HepG2 (cell line): ENCODE data around the gene ZNF17. TPM values are rescaled to one million over a fixed set of nuclear protein-coding genes. Genes with fewer than 3 reads are reported as not detected.

Experiments
- ATAC-seq: fragments of 200-7000 bp; cut with Tn5 transposase; 3 replicates; pipeline ENCODE4 v1.9.1; 2020; ENCODE audit warnings: mild to moderate bottlenecking, moderate library complexity
- BruUV-seq: library from RNA; stranded (reverse); fragments of 400-500 nt; replicated peaks from 2 replicates; lab custom pipeline; 2021; lab: Mats Ljungman, UMichigan
- CTCF ChIA-PET: fragments of 300-600 bp; formaldehyde crosslinking; extraction: SDS; loops from one replicate; lab custom pipeline; 2021; ENCODE audit warnings: low total read pairs, inconsistent platforms, low intra/inter-chr PET ratio; lab: Yijun Ruan, JAX
- POLR2A ChIA-PET: fragments of 350-600 bp; sonication (Branson Sonifier 250); formaldehyde crosslinking; loops from one replicate; lab custom pipeline; 2020; ENCODE audit warnings: antibody characterized with exemption, inconsistent platforms; lab: Yijun Ruan, JAX
- DNase-seq: peaks from one replicate; pipeline ENCODE4 v3.0.0-alpha.2; 2015; ENCODE audit warnings: low spot score
- FAIRE-seq: peaks from 3 replicates; lab custom pipeline; 2011; peaks lifted over from hg19 to GRCh38; lab: Jason Lieb, UNC
- H2AFZ ChIP-seq: one replicate; pipeline ENCODE4 v1.6.1; 2011; ENCODE audit warnings: low read length, inconsistent platforms
- H3K27ac ChIP-seq: fragments of 300-600 bp; 3 replicates; pipeline ENCODE4 v1.8.0; 2011; ENCODE audit warnings: mixed run types, mild to moderate bottlenecking, mixed read lengths, low read length, inconsistent platforms; ENCODE audit not compliant: insufficient read depth; ENCODE audit errors: extremely low read length
- H3K27me3 ChIP-seq, 2 experiments: fragments of 200-600 bp in 1 of 2; 2 replicates in 1 of 2; 3 replicates in 1 of 2; pipeline versions ENCODE4 v1.6.0 to v1.8.0; 2011; ENCODE audit warnings: low read length in 2 of 2, mild to moderate bottlenecking in 2 of 2, moderate library complexity in 2 of 2, inconsistent platforms in 1 of 2; ENCODE audit not compliant: insufficient read depth in 2 of 2, control insufficient read depth in 1 of 2
- H3K36me3 ChIP-seq, 2 experiments: fragments of 200-600 bp in 1 of 2; replicated peaks in 1 of 2; 2 replicates in 1 of 2; 3 replicates in 1 of 2; pipeline versions ENCODE4 v1.5.1 to v1.8.0; 2011; ENCODE audit warnings: low read length in 2 of 2, inconsistent platforms in 1 of 2; ENCODE audit not compliant: insufficient read depth in 2 of 2, control insufficient read depth in 1 of 2
- H3K4me1 ChIP-seq: 2 replicates; pipeline ENCODE4 v1.5.1; 2012; ENCODE audit warnings: low read length, inconsistent platforms; ENCODE audit not compliant: insufficient read depth
- H3K4me2 ChIP-seq: 2 replicates; pipeline ENCODE4 v1.6.0; 2011; ENCODE audit warnings: low read depth, low read length, inconsistent platforms
- H3K4me3 ChIP-seq, 3 experiments: fragments of 200-600 bp in 1 of 3; sonication (generic), shearing (Covaris generic) in 1 of 3; replicated peaks in 1 of 3; 2 replicates each; pipeline ENCODE4 v1.5.1; 2011 to 2016; ENCODE audit warnings: low read length in 3 of 3, inconsistent platforms in 2 of 3, low read depth in 2 of 3, mild to moderate bottlenecking in 2 of 3, control low read depth in 1 of 3, mixed read lengths in 1 of 3; ENCODE audit not compliant: insufficient read depth in 1 of 3
- H3K79me2 ChIP-seq: one replicate; pipeline ENCODE4 v1.6.1; 2011; ENCODE audit warnings: low read length, inconsistent platforms; ENCODE audit not compliant: insufficient read depth
- H3K9ac ChIP-seq: 2 replicates; pipeline ENCODE4 v1.6.0; 2011; ENCODE audit warnings: mild to moderate bottlenecking, low read depth, low read length, inconsistent platforms; ENCODE audit not compliant: insufficient read depth
- H3K9me3 ChIP-seq: 2 replicates; pipeline ENCODE4 v1.5.1; 2012; ENCODE audit warnings: mild to moderate bottlenecking, low read length
- H4K20me1 ChIP-seq: 2 replicates; pipeline ENCODE4 v1.6.0; 2011; ENCODE audit warnings: inconsistent platforms, mild to moderate bottlenecking, low read length, moderate library complexity; ENCODE audit not compliant: insufficient read depth
- FOXA1 ChIP-seq, 2 experiments: fragments of 450-650 bp in 1 of 2; sonication (generic) in 1 of 2; formaldehyde crosslinking in 1 of 2; IDR thresholded peaks; 2 replicates each; pipeline versions ENCODE4 v1.4.0 to v1.6.1; 2016 to 2020; ENCODE audit warnings: missing genetic modification reagents in 1 of 2
- ISX ChIP-seq: sonication (generic); formaldehyde crosslinking; conservative IDR thresholded peaks from 2 replicates; pipeline ENCODE4 v1.5.0; 2020; ENCODE audit warnings: missing genetic modification reagents
- KLF15 ChIP-seq: sonication (generic); formaldehyde crosslinking; IDR thresholded peaks from 2 replicates; pipeline ENCODE4 v1.8.1; 2023; ENCODE audit warnings: borderline replicate concordance, mild to moderate bottlenecking, inconsistent platforms, missing genetic modification reagents, mixed read lengths
- NFATC3 ChIP-seq: sonication (generic); formaldehyde crosslinking; IDR thresholded peaks from 2 replicates; pipeline ENCODE4 v1.5.1; 2020; ENCODE audit warnings: mild to moderate bottlenecking, missing genetic modification reagents
- PRDM15 ChIP-seq: sonication (generic); formaldehyde crosslinking; IDR thresholded peaks from 2 replicates; pipeline ENCODE4 v1.4.0; 2020; ENCODE audit warnings: missing genetic modification reagents
- SNAPC2 ChIP-seq: sonication (generic); formaldehyde crosslinking; IDR thresholded peaks from 2 replicates; pipeline ENCODE4 v1.8.1; 2022; ENCODE audit warnings: mild to moderate bottlenecking, missing genetic modification reagents
- ZFP62 ChIP-seq: sonication (generic); formaldehyde crosslinking; IDR thresholded peaks from 2 replicates; pipeline ENCODE4 v1.4.0; 2020; ENCODE audit warnings: missing genetic modification reagents
- ZMYM4 ChIP-seq: sonication (generic); formaldehyde crosslinking; IDR thresholded peaks from 2 replicates; pipeline ENCODE4 v1.8.1; 2023; ENCODE audit warnings: mild to moderate bottlenecking, missing genetic modification reagents
- ZNF552 ChIP-seq: sonication (generic); formaldehyde crosslinking; IDR thresholded peaks from 2 replicates; pipeline ENCODE4 v1.9.0; 2022; ENCODE audit warnings: missing genetic modification reagents, mild to moderate bottlenecking, borderline replicate concordance
- WGBS: methylation state at CpG from one replicate; pipeline ENCODE4 v1.1.6; 2017; ENCODE audit warnings: low lambda C conversion rate; 5-methylcytosine and 5-hydroxymethylcytosine counted together
- in situ Hi-C: cut with HindIII; loops from 2 replicates; pipeline ENCODE4 v1.10.0; 2017; ENCODE audit warnings: low pct_unique_long_range_greater_than_20kb; ENCODE audit not compliant: extremely low pct_ligation_motif_present
- intact Hi-C: fragments of 100-400 bp; cut with micrococcal nuclease; formaldehyde crosslinking; loops from one replicate; pipeline ENCODE4 v1.10.0; 2022; ENCODE audit not compliant: unreplicated experiment
- polyA plus RNA-seq, 8 experiments: library from polyadenylated mRNA; depleted of rRNA in 3 of 8; stranded (reverse) in 7 of 8; unstranded in 1 of 8; fragments of >200 nt; fragmentation: Illumina TruSeq in 4 of 8; extraction: Trizol in 4 of 8; gene quantifications; 2 replicates each; pipeline versions ENCODE4 v1.2.1 to v1.2.3, GENCODE V29; 2011 to 2016; ENCODE audit warnings: low read depth in 4 of 8, missing spikeins in 1 of 8, mixed read lengths in 1 of 8; ENCODE audit not compliant: insufficient read depth in 1 of 8
- total RNA-seq, 5 experiments: library from RNA; depleted of rRNA; stranded (reverse); fragments of >200 nt; fragmentation: Illumina TruSeq; extraction: Trizol; gene quantifications; 2 replicates each; pipeline ENCODE4 v1.2.3, GENCODE V29; 2016; ENCODE audit warnings: low read depth in 1 of 5

The ZNF17 gene
- total and polyA plus RNA-seq, 2 of the 13 experiments (the other 11 are each of a cell fraction or from before 2014, with no cell fraction given) = 3.7 to 10.1 TPM

- in situ Hi-C loops (no loop called here), intact Hi-C loops (no loop called here)
- Histone ChIP-seq H3K79me2 (peaks cover 56% of the 10 kb centered on the region), H3K9me3 (no peaks in the 10 kb centered on the region), H2AFZ (no peak overlapping the region), H3K27ac (no peak overlapping the region), H3K4me1 (peaks cover 18% of the 10 kb centered on the region), H3K36me3 (peaks cover 16 to 32% of the 10 kb centered on the region in 2 experiments), H3K27me3 (no peaks in the 10 kb centered on the region; a peak in 1 of 5 replicates)
- no TSS peak for BruUV-seq
- ATAC-seq (no peak), DNase-seq (no peak), FAIRE-seq (no peak)
- POLR2A ChIA-PET = no interaction called here
- 99% methylated on average over 9 of the region's 9 CpGs for WGBS
- no peak for TF ChIP-seq KLF15 (CRISPR knock-in tag)
- TF ChIP-seq SNAPC2 (CRISPR knock-in tag) = no peak
- no peak for TF ChIP-seq NFATC3
- no peak for TF ChIP-seq FOXA1 (IDR thresholded peaks at IDR 0.05)
- no peak for TF ChIP-seq FOXA1 (CRISPR knock-in tag; IDR thresholded peaks at IDR 0.05)
- TF ChIP-seq ZNF552 = no peak
- TF ChIP-seq ISX = no peak
- no peak for TF ChIP-seq PRDM15 (CRISPR knock-in tag)
- TF ChIP-seq ZMYM4 (CRISPR knock-in tag) = no peak
- no peak for TF ChIP-seq ZFP62 (CRISPR knock-in tag)
- TF ChIP-seq, all 625 proteins: peak for 0
- Histone ChIP-seq H3K4me3 (no peak overlapping the region), H3K4me2 (no peak overlapping the region), H3K9ac (no peak overlapping the region), H4K20me1 (peaks cover 4% of the 10 kb centered on the region; the same call in 1 of the 2 replicates)
- CTCF ChIA-PET = no interaction called here
Observed at GRCh38 chr19:57438925-57439324, 28.0 kb downstream of the ZNF17 start.
